Measurements from ENCODE around the gene TSPAN14. TPM values are rescaled to one million over a fixed set of nuclear protein-coding genes. Genes with fewer than 3 reads are reported as not detected.

TSPAN14 gene
- total RNA-seq, 4 donors from 2014 or later: 37.1 to 110 (median 66.1) TPM

- Histone ChIP-seq H3K27me3 (no peaks in the 10 kb centered on the region), H3K4me1 (no peaks in the 10 kb centered on the region), H3K9me3 (no peaks in the 10 kb centered on the region), H3K4me3 (no peak overlapping the region), H3K36me3 (no peaks in the 10 kb centered on the region), H3K27ac (no peak overlapping the region)
- intact Hi-C loops (cut with DNase I; ENCODE audit: low total_unique reads): no loop called here
- DNase-seq: no peak
- no peak for TF ChIP-seq POLR2A (IDR thresholded peaks at IDR 0.05)
- no peak for TF ChIP-seq CTCF (IDR thresholded peaks at IDR 0.05)
Measured at GRCh38 chr10:80561950-80562349, 107.8 kb downstream of the TSPAN14 start.

- H3K27ac ChIP-seq: no peak overlapping the region
- H3K36me3 ChIP-seq: no peaks in the 10 kb centered on the region
- intact Hi-C loops (cut with DNase I; ENCODE audit: low total_unique reads): no loop called here
- H3K9me3 ChIP-seq: no peaks in the 10 kb centered on the region
- no peaks in the 10 kb centered on the region for H3K4me1 ChIP-seq
- H3K27me3 ChIP-seq: no peaks in the 10 kb centered on the region
- DNase-seq: no peak
- TF ChIP-seq CTCF (IDR thresholded peaks at IDR 0.05) (no peak), POLR2A (IDR thresholded peaks at IDR 0.05) (no peak)
- H3K4me3 ChIP-seq: no peak overlapping the region
Measured at GRCh38 chr10:80567292-80567691, 113.2 kb downstream of the TSPAN14 start.

- no peak for DNase-seq
- intact Hi-C loops (cut with DNase I; ENCODE audit: low total_unique reads): no loop called here
- Histone ChIP-seq H3K4me1 (no peaks in the 10 kb centered on the region), H3K36me3 (no peaks in the 10 kb centered on the region), H3K4me3 (no peak overlapping the region), H3K27me3 (no peaks in the 10 kb centered on the region), H3K9me3 (no peaks in the 10 kb centered on the region), H3K27ac (no peak overlapping the region)
- TF ChIP-seq CTCF (IDR thresholded peaks at IDR 0.05) (no peak), POLR2A (IDR thresholded peaks at IDR 0.05) (no peak)
Measured at GRCh38 chr10:80569131-80569895, 115.2 kb downstream of the TSPAN14 start.

- Histone ChIP-seq H3K4me1 (no peaks in the 10 kb centered on the region), H3K4me3 (no peak overlapping the region), H3K36me3 (no peaks in the 10 kb centered on the region), H3K9me3 (no peaks in the 10 kb centered on the region), H3K27me3 (no peaks in the 10 kb centered on the region), H3K27ac (no peak overlapping the region)
- intact Hi-C loops (cut with DNase I; ENCODE audit: low total_unique reads): no loop called here
- DNase-seq: no peak
- TF ChIP-seq CTCF (IDR thresholded peaks at IDR 0.05) (no peak), POLR2A (IDR thresholded peaks at IDR 0.05) (no peak)
Measured at GRCh38 chr10:80571352-80571751, 117.2 kb downstream of the TSPAN14 start.

GRCh38 chr10:80579181-80579763 lies 125.2 kb downstream of the TSPAN14 start:
- Histone ChIP-seq H3K9me3 (no peaks in the 10 kb centered on the region), H3K27ac (no peak overlapping the region), H3K4me3 (no peak overlapping the region), H3K36me3 (no peaks in the 10 kb centered on the region), H3K4me1 (peaks cover 0 to 7% of the 10 kb centered on the region in 2 donors), H3K27me3 (no peaks in the 10 kb centered on the region)
- DNase-seq: no peak
- TF ChIP-seq CTCF (IDR thresholded peaks at IDR 0.05): no peak
- no peak for TF ChIP-seq POLR2A (IDR thresholded peaks at IDR 0.05)
- intact Hi-C loops (cut with DNase I; ENCODE audit: low total_unique reads): no loop called here
